ENCODE data around the gene CLPTM1L.

Gene CLPTM1L

GRCh38 chr5:1280177-1281037 lies 64.5 kb downstream of the CLPTM1L start:
- no peak overlapping the region for H3K18ac ChIP-seq (ENCODE audit: low read depth in 1 of 2, low read length in 2 of 2)
- H3K9me3 ChIP-seq (ENCODE audit: control insufficient read depth, low read length), result peaks cover 4% of the 10 kb centered on the region
- H2BK120ac ChIP-seq (ENCODE audit: low read depth, low read length), result no peak overlapping the region
- no peak overlapping the region for H3K23ac ChIP-seq (ENCODE audit: low read length in 2 of 2)
- no peak overlapping the region for H3K4me3 ChIP-seq (ENCODE audit: insufficient read depth in 1 of 2, low read depth in 1 of 2, low read length in 2 of 2)
- no peak overlapping the region for H3K27ac ChIP-seq (ENCODE audit: low read length, poor library complexity, severe bottlenecking)
- H3K4ac ChIP-seq (ENCODE audit: low read depth in 1 of 2, low read length in 2 of 2), result no peak overlapping the region
- H2BK5ac ChIP-seq (ENCODE audit: low read depth, low read length, poor library complexity, severe bottlenecking), result no peak overlapping the region
- WGBS, result 87% methylated on average over 32 of the region's 32 CpGs
- no peak overlapping the region for H2AFZ ChIP-seq (ENCODE audit: low read depth, low read length)
- H4K91ac ChIP-seq (ENCODE audit: low read length), result no peak overlapping the region
- no peak overlapping the region for H3K14ac ChIP-seq (ENCODE audit: low read length in 2 of 2)
- H3K79me1 ChIP-seq (replicated peaks; ENCODE audit: low read length, poor library complexity, severe bottlenecking), result no peaks in the 10 kb centered on the region
- no peak for DNase-seq
- no peak overlapping the region for H3K4me2 ChIP-seq (ENCODE audit: low read length, poor library complexity, severe bottlenecking)
- no peak overlapping the region for H2AK5ac ChIP-seq (ENCODE audit: low read length, severe bottlenecking)
- no peaks in the 10 kb centered on the region for H3K4me1 ChIP-seq (ENCODE audit: control insufficient read depth, insufficient read depth, low read depth, low read length)
- no peaks in the 10 kb centered on the region for H3K27me3 ChIP-seq (ENCODE audit: control insufficient read depth in 1 of 2, insufficient read depth in 1 of 2, low read length in 2 of 2)
- H2BK15ac ChIP-seq (ENCODE audit: low read depth, poor library complexity, severe bottlenecking), result no peak overlapping the region
- H3K9ac ChIP-seq (ENCODE audit: low read length), result no peak overlapping the region
- H2BK12ac ChIP-seq (ENCODE audit: low read length in 2 of 2), result no peak overlapping the region
- H4K8ac ChIP-seq (ENCODE audit: low read length), result no peak overlapping the region
- no peaks in the 10 kb centered on the region for H3K36me3 ChIP-seq (ENCODE audit: control insufficient read depth in 1 of 2, insufficient read depth in 2 of 2, low read depth in 1 of 2, low read length in 2 of 2)

- Histone ChIP-seq H3K9ac (ENCODE audit: low read length) (no peak overlapping the region), H3K36me3 (ENCODE audit: control insufficient read depth in 1 of 2, insufficient read depth in 2 of 2, low read depth in 1 of 2, low read length in 2 of 2) (no peaks in the 10 kb centered on the region), H4K91ac (ENCODE audit: low read length) (no peak overlapping the region), H3K4me1 (ENCODE audit: control insufficient read depth, insufficient read depth, low read depth, low read length) (no peaks in the 10 kb centered on the region), H4K8ac (ENCODE audit: low read length) (no peak overlapping the region), H3K14ac (ENCODE audit: low read length in 2 of 2) (no peak overlapping the region), H3K23ac (ENCODE audit: low read length in 2 of 2) (no peak overlapping the region), H3K27me3 (ENCODE audit: control insufficient read depth in 1 of 2, insufficient read depth in 1 of 2, low read length in 2 of 2) (no peaks in the 10 kb centered on the region), H2BK120ac (ENCODE audit: low read depth, low read length) (no peak overlapping the region), H3K4me3 (ENCODE audit: insufficient read depth in 1 of 2, low read depth in 1 of 2, low read length in 2 of 2) (no peak overlapping the region), H2BK12ac (ENCODE audit: low read length in 2 of 2) (no peak overlapping the region), H2AK5ac (ENCODE audit: low read length, severe bottlenecking) (no peak overlapping the region), H3K79me1 (replicated peaks; ENCODE audit: low read length, poor library complexity, severe bottlenecking) (no peaks in the 10 kb centered on the region), H2BK5ac (ENCODE audit: low read depth, low read length, poor library complexity, severe bottlenecking) (no peak overlapping the region), H2AFZ (ENCODE audit: low read depth, low read length) (no peak overlapping the region), H3K18ac (ENCODE audit: low read depth in 1 of 2, low read length in 2 of 2) (no peak overlapping the region), H3K27ac (ENCODE audit: low read length, poor library complexity, severe bottlenecking) (no peak overlapping the region), H2BK15ac (ENCODE audit: low read depth, poor library complexity, severe bottlenecking) (no peak overlapping the region), H3K9me3 (ENCODE audit: control insufficient read depth, low read length) (peaks cover 4% of the 10 kb centered on the region), H3K4ac (ENCODE audit: low read depth in 1 of 2, low read length in 2 of 2) (no peak overlapping the region), H3K4me2 (ENCODE audit: low read length, poor library complexity, severe bottlenecking) (no peak overlapping the region)
- no peak for DNase-seq
- WGBS, result 91% methylated on average over 32 of the region's 34 CpGs
These were observed 65.3 kb downstream of the CLPTM1L start for GRCh38 chr5:1279443-1280151.

- H3K4ac ChIP-seq (ENCODE audit: low read depth in 1 of 2, low read length in 2 of 2), result no peak overlapping the region
- H3K9ac ChIP-seq (ENCODE audit: low read length), result no peak overlapping the region
- H3K9me3 ChIP-seq (ENCODE audit: control insufficient read depth, low read length), result peaks cover 4% of the 10 kb centered on the region
- no peaks in the 10 kb centered on the region for H3K4me1 ChIP-seq (ENCODE audit: control insufficient read depth, insufficient read depth, low read depth, low read length)
- no peaks in the 10 kb centered on the region for H3K79me1 ChIP-seq (replicated peaks; ENCODE audit: low read length, poor library complexity, severe bottlenecking)
- no peak overlapping the region for H2BK5ac ChIP-seq (ENCODE audit: low read depth, low read length, poor library complexity, severe bottlenecking)
- H3K4me2 ChIP-seq (ENCODE audit: low read length, poor library complexity, severe bottlenecking), result no peak overlapping the region
- 94% methylated on average over 42 of the region's 42 CpGs for WGBS
- no peak for DNase-seq
- no peak overlapping the region for H3K27ac ChIP-seq (ENCODE audit: low read length, poor library complexity, severe bottlenecking)
- no peak overlapping the region for H3K23ac ChIP-seq (ENCODE audit: low read length in 2 of 2)
- H2BK12ac ChIP-seq (ENCODE audit: low read length in 2 of 2), result no peak overlapping the region
- no peaks in the 10 kb centered on the region for H3K27me3 ChIP-seq (ENCODE audit: control insufficient read depth in 1 of 2, insufficient read depth in 1 of 2, low read length in 2 of 2)
- H3K18ac ChIP-seq (ENCODE audit: low read depth in 1 of 2, low read length in 2 of 2), result no peak overlapping the region
- no peak overlapping the region for H2BK15ac ChIP-seq (ENCODE audit: low read depth, poor library complexity, severe bottlenecking)
- no peak overlapping the region for H3K14ac ChIP-seq (ENCODE audit: low read length in 2 of 2)
- no peak overlapping the region for H2BK120ac ChIP-seq (ENCODE audit: low read depth, low read length)
- no peaks in the 10 kb centered on the region for H3K36me3 ChIP-seq (ENCODE audit: control insufficient read depth in 1 of 2, insufficient read depth in 2 of 2, low read depth in 1 of 2, low read length in 2 of 2)
- no peak overlapping the region for H4K8ac ChIP-seq (ENCODE audit: low read length)
- no peak overlapping the region for H3K4me3 ChIP-seq (ENCODE audit: insufficient read depth in 1 of 2, low read depth in 1 of 2, low read length in 2 of 2)
- no peak overlapping the region for H4K91ac ChIP-seq (ENCODE audit: low read length)
- no peak overlapping the region for H2AFZ ChIP-seq (ENCODE audit: low read depth, low read length)
- no peak overlapping the region for H2AK5ac ChIP-seq (ENCODE audit: low read length, severe bottlenecking)
These were observed 66.0 kb downstream of the CLPTM1L start for GRCh38 chr5:1278656-1279442.

DNA sequence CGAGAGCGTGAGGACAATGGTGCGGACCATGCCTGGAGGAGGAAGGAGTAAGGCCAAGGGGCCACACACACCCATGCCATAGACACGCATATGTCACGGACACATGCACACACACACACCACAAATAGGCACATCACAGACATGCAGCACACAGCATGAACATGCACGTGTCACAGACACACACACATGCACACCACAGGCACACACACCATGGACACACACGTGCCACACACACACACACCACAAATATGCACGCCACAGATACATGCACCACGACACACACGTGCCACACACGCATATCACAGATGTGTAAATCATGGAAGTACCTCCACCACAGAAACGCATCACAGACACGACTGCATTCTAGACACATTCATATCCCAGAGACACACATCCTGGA lies 66.7 kb downstream of the CLPTM1L start:
- H3K18ac ChIP-seq (ENCODE audit: low read depth in 1 of 2, low read length in 2 of 2), result no peak overlapping the region
- no peak overlapping the region for H2BK12ac ChIP-seq (ENCODE audit: low read length in 2 of 2)
- no peak overlapping the region for H2BK120ac ChIP-seq (ENCODE audit: low read depth, low read length)
- DNase-seq, result no peak
- H3K4me3 ChIP-seq (ENCODE audit: insufficient read depth in 1 of 2, low read depth in 1 of 2, low read length in 2 of 2), result no peak overlapping the region
- H2BK5ac ChIP-seq (ENCODE audit: low read depth, low read length, poor library complexity, severe bottlenecking), result no peak overlapping the region
- no peak overlapping the region for H3K4me2 ChIP-seq (ENCODE audit: low read length, poor library complexity, severe bottlenecking)
- H2BK15ac ChIP-seq (ENCODE audit: low read depth, poor library complexity, severe bottlenecking), result no peak overlapping the region
- no peak overlapping the region for H3K27ac ChIP-seq (ENCODE audit: low read length, poor library complexity, severe bottlenecking)
- H3K27me3 ChIP-seq (ENCODE audit: control insufficient read depth in 1 of 2, insufficient read depth in 1 of 2, low read length in 2 of 2), result no peaks in the 10 kb centered on the region
- no peaks in the 10 kb centered on the region for H3K4me1 ChIP-seq (ENCODE audit: control insufficient read depth, insufficient read depth, low read depth, low read length)
- no peaks in the 10 kb centered on the region for H3K79me1 ChIP-seq (replicated peaks; ENCODE audit: low read length, poor library complexity, severe bottlenecking)
- no peak overlapping the region for H4K8ac ChIP-seq (ENCODE audit: low read length)
- no peak overlapping the region for H3K4ac ChIP-seq (ENCODE audit: low read depth in 1 of 2, low read length in 2 of 2)
- H3K9ac ChIP-seq (ENCODE audit: low read length), result no peak overlapping the region
- no peak overlapping the region for H2AFZ ChIP-seq (ENCODE audit: low read depth, low read length)
- H4K91ac ChIP-seq (ENCODE audit: low read length), result peak overlapping the region; percentile 5
- no peak overlapping the region for H3K14ac ChIP-seq (ENCODE audit: low read length in 2 of 2)
- no peak overlapping the region for H2AK5ac ChIP-seq (ENCODE audit: low read length, severe bottlenecking)
- no peaks in the 10 kb centered on the region for H3K36me3 ChIP-seq (ENCODE audit: control insufficient read depth in 1 of 2, insufficient read depth in 2 of 2, low read depth in 1 of 2, low read length in 2 of 2)
- peaks cover 4% of the 10 kb centered on the region for H3K9me3 ChIP-seq (ENCODE audit: control insufficient read depth, low read length)
- WGBS, result 93% methylated on average over 13 of the region's 13 CpGs
- H3K23ac ChIP-seq (ENCODE audit: low read length in 2 of 2), result no peak overlapping the region

Data from mesenchymal stem cell (in vitro differentiated cells and primary cell).